GM23338 (cell line): ENCODE data around the gene TCF12. TPM values are rescaled to one million over a fixed set of nuclear protein-coding genes. Genes with fewer than 3 reads are reported as not detected.

Experiments
- ATAC-seq: fragments of 200-7000 bp; cut with Tn5 transposase; 3 replicates; pipeline ENCODE4 v1.9.1; 2020
- DNase-seq: peaks from one replicate; pipeline ENCODE4 v3.0.0-alpha.2; 2015; ENCODE audit warnings: low spot score
- H2AFZ ChIP-seq: fragments of 200-600 bp; sonication (generic); 2 replicates; pipeline ENCODE4 v1.8.0; 2016; ENCODE audit warnings: antibody characterized with exemption, mild to moderate bottlenecking, moderate library complexity
- H3F3A ChIP-seq: fragments of 200-600 bp; sonication (generic); replicated peaks from 2 replicates; pipeline ENCODE4 v1.8.0; 2017; ENCODE audit warnings: antibody characterized with exemption, mixed run types, low read depth
- H3K27ac ChIP-seq: fragments of 200-600 bp; sonication (generic); 2 replicates; pipeline ENCODE4 v1.6.1; 2016; ENCODE audit warnings: low read depth
- H3K27me3 ChIP-seq: fragments of 200-600 bp; sonication (generic); 2 replicates; pipeline ENCODE4 v1.8.0; 2016; ENCODE audit warnings: mild to moderate bottlenecking, mixed run types, moderate library complexity; ENCODE audit not compliant: insufficient read depth
- H3K36me3 ChIP-seq: fragments of 200-600 bp; sonication (generic); 2 replicates; pipeline ENCODE4 v1.8.0; 2016; ENCODE audit warnings: mild to moderate bottlenecking; ENCODE audit not compliant: insufficient read depth
- H3K4me1 ChIP-seq: fragments of 200-600 bp; sonication (generic); 2 replicates; pipeline ENCODE4 v1.8.0; 2016; ENCODE audit warnings: mild to moderate bottlenecking, moderate library complexity; ENCODE audit not compliant: insufficient read depth
- H3K4me2 ChIP-seq: fragments of 200-600 bp; sonication (generic); 2 replicates; pipeline ENCODE4 v1.7.1; 2017; ENCODE audit warnings: mixed run types
- H3K4me3 ChIP-seq: fragments of 200-600 bp; sonication (generic); 2 replicates; pipeline ENCODE4 v1.6.1; 2016; ENCODE audit warnings: mixed run types
- H3K79me2 ChIP-seq: fragments of 200-600 bp; sonication (generic); replicated peaks from 2 replicates; pipeline ENCODE4 v1.8.0; 2017; ENCODE audit warnings: mild to moderate bottlenecking; ENCODE audit not compliant: insufficient read depth
- H3K9me2 ChIP-seq: fragments of 200-600 bp; sonication (generic); 2 replicates; pipeline ENCODE4 v1.8.0; 2017; ENCODE audit not compliant: insufficient read depth
- H4K20me1 ChIP-seq: fragments of 200-600 bp; sonication (generic); replicated peaks from 2 replicates; pipeline ENCODE4 v1.8.0; 2017; ENCODE audit warnings: mild to moderate bottlenecking; ENCODE audit not compliant: insufficient read depth
- H3K27ac Mint-ChIP-seq: 2 replicates; pipeline ENCODE4 v1.8.0; 2020; ENCODE audit warnings: inconsistent platforms, mild to moderate bottlenecking, moderate library complexity, mixed read lengths
- H3K27me3 Mint-ChIP-seq: 3 replicates; pipeline ENCODE4 v1.8.0; 2022; ENCODE audit warnings: low read depth, mild to moderate bottlenecking, moderate library complexity, mixed read lengths, inconsistent platforms; ENCODE audit not compliant: insufficient read depth, poor library complexity
- H3K36me3 Mint-ChIP-seq: 3 replicates; pipeline ENCODE4 v1.8.0; 2021; ENCODE audit warnings: low read depth, mild to moderate bottlenecking, inconsistent platforms, moderate library complexity, mixed read lengths
- H3K4me1 Mint-ChIP-seq: 3 replicates; pipeline ENCODE4 v1.8.0; 2020; ENCODE audit warnings: mild to moderate bottlenecking, inconsistent platforms, mixed read lengths
- H3K4me3 Mint-ChIP-seq: 3 replicates; pipeline ENCODE4 v1.8.0; 2021; ENCODE audit warnings: moderate library complexity, mild to moderate bottlenecking, inconsistent platforms, mixed read lengths
- H3K9me3 Mint-ChIP-seq: 3 replicates; pipeline ENCODE4 v1.8.0; 2020; ENCODE audit warnings: moderate library complexity, mild to moderate bottlenecking, inconsistent platforms, mixed read lengths
- CREB1 ChIP-seq: fragments of 250-450 bp; sonication (Bioruptor Pico); IDR thresholded peaks from 2 replicates; pipeline ENCODE4 v1.5.0; 2020; ENCODE audit warnings: low read depth, mild to moderate bottlenecking, moderate library complexity
- CTCF ChIP-seq, 2 experiments: fragments of 200-600 bp in 1 of 2; sonication (generic) in 1 of 2; conservative IDR thresholded peaks; 2 replicates each; pipeline versions ENCODE4 v1.5.1 to v1.6.1; 2016 to 2017; ENCODE audit warnings: antibody characterized with exemption in 2 of 2, low read depth in 2 of 2, mild to moderate bottlenecking in 2 of 2, moderate library complexity in 1 of 2
- ETS1 ChIP-seq: IDR thresholded peaks from 2 replicates; pipeline ENCODE4 v1.6.1; 2016; ENCODE audit warnings: antibody characterized with exemption
- EZH2 ChIP-seq: fragments of 200-600 bp; sonication (generic); IDR thresholded peaks from one replicate; pipeline ENCODE4 v1.8.0; 2017; ENCODE audit warnings: antibody characterized with exemption, mild to moderate bottlenecking, low read depth; ENCODE audit not compliant: unreplicated experiment
- EZH2phosphoT487 ChIP-seq: fragments of 200-600 bp; sonication (generic); IDR thresholded peaks from one replicate; pipeline ENCODE4 v1.8.1; 2018; ENCODE audit warnings: antibody characterized with exemption; ENCODE audit not compliant: unreplicated experiment
- JUNB ChIP-seq: IDR thresholded peaks from one replicate; pipeline ENCODE4 v1.6.1; 2016; ENCODE audit warnings: antibody characterized with exemption; ENCODE audit not compliant: unreplicated experiment
- NANOG ChIP-seq: IDR thresholded peaks from 2 replicates; pipeline ENCODE4 v1.6.1; 2016; ENCODE audit warnings: antibody characterized with exemption, borderline replicate concordance
- POLR2AphosphoS5 ChIP-seq: IDR thresholded peaks from 2 replicates; pipeline ENCODE4 v1.6.1; 2016; ENCODE audit warnings: antibody characterized with exemption, low read depth
- STAT1 ChIP-seq: IDR thresholded peaks from one replicate; pipeline ENCODE4 v1.6.1; 2016; ENCODE audit warnings: antibody characterized with exemption; ENCODE audit not compliant: unreplicated experiment
- ZNF331 ChIP-seq: fragments of 250-450 bp; sonication (Bioruptor Pico); IDR thresholded peaks from 2 replicates; pipeline ENCODE4 v1.5.0; 2020; ENCODE audit warnings: low read depth, mild to moderate bottlenecking, moderate library complexity
- polyA plus RNA-seq: library from polyadenylated mRNA; unstranded; fragments of >200 nt; fragmentation: Nextera tagmentation; extraction: Ambion mirVana; gene quantifications from 2 replicates; pipeline ENCODE4 v1.2.1, GENCODE V29; 2016
- total RNA-seq: library from RNA; depleted of rRNA; stranded (reverse); fragments of >200 nt; shearing (Covaris generic); gene quantifications from 2 replicates; pipeline ENCODE4 v1.2.3, GENCODE V29; 2014
- TF ChIP-seq, protein P1 (sequence below): fragments of 250-450 bp; sonication (Bioruptor Pico); IDR thresholded peaks from 2 replicates; pipeline ENCODE4 v1.5.0; 2020; ENCODE audit warnings: mild to moderate bottlenecking, moderate library complexity

TCF12 gene
- total and polyA plus RNA-seq, 2 experiments from 2014 or later: 27.6 to 104 TPM

- Histone ChIP-seq H3K27ac (no peak overlapping the region), H4K20me1 (no peaks in the 10 kb centered on the region; the same call in 1 of the 2 replicates), H3K4me1 (peaks cover 5% of the 10 kb centered on the region), H3K9me2 (no peaks in the 10 kb centered on the region), H3K27me3 (no peaks in the 10 kb centered on the region), H3K4me3 (no peak overlapping the region), H3K4me2 (no peak overlapping the region), H3K79me2 (peaks cover 5% of the 10 kb centered on the region; the same call in 1 of the 2 replicates), H2AFZ (no peak overlapping the region), H3K36me3 (no peaks in the 10 kb centered on the region), H3F3A (no peaks in the 10 kb centered on the region)
- H3K4me1 Mint-ChIP-seq: peaks cover 20% of the 10 kb centered on the region
- peaks cover 27% of the 10 kb centered on the region for H3K36me3 Mint-ChIP-seq
- ATAC-seq (no peak), DNase-seq (no peak)
- peaks cover 4% of the 10 kb centered on the region for H3K27me3 Mint-ChIP-seq
- no peak overlapping the region for H3K27ac Mint-ChIP-seq
- peaks cover 23% of the 10 kb centered on the region for H3K9me3 Mint-ChIP-seq
- no peak for TF ChIP-seq NANOG
- no peak for TF ChIP-seq CREB1
- TF ChIP-seq EZH2phosphoT487: no peak
- TF ChIP-seq CTCF (conservative IDR thresholded peaks at IDR 0.05; ENCODE audit: low read depth in 2 of 2): no peak
- TF ChIP-seq POLR2AphosphoS5: no peak
- no peak for TF ChIP-seq STAT1
- no peak for TF ChIP-seq ZNF331
- no peak for TF ChIP-seq ETS1
- no peak overlapping the region for H3K4me3 Mint-ChIP-seq
Observed at GRCh38 chr15:57147621-57148020, 229.2 kb downstream of the TCF12 start.

GRCh38 chr15:57148262-57148661, 229.8 kb downstream of the TCF12 start:
- H3K36me3 ChIP-seq: no peaks in the 10 kb centered on the region
- Mint-ChIP-seq H3K9me3 (peaks cover 25% of the 10 kb centered on the region), H3K27me3 (peaks cover 4% of the 10 kb centered on the region), H3K4me3 (no peak overlapping the region), H3K27ac (no peak overlapping the region), H3K4me1 (peaks cover 18% of the 10 kb centered on the region), H3K36me3 (peaks cover 33% of the 10 kb centered on the region)
- no peaks in the 10 kb centered on the region for H3F3A ChIP-seq
- H3K4me1 ChIP-seq: peaks cover 5% of the 10 kb centered on the region
- no peak overlapping the region for H3K4me3 ChIP-seq
- no peaks in the 10 kb centered on the region for H3K27me3 ChIP-seq
- H4K20me1 ChIP-seq: no peaks in the 10 kb centered on the region; the same call in 1 of the 2 replicates
- H3K4me2 ChIP-seq: no peak overlapping the region
- no peaks in the 10 kb centered on the region for H3K9me2 ChIP-seq
- ATAC-seq: no peak
- no peak overlapping the region for H3K27ac ChIP-seq
- DNase-seq: no peak
- peaks cover 5% of the 10 kb centered on the region; the same call in 1 of the 2 replicates for H3K79me2 ChIP-seq
- no peak overlapping the region for H2AFZ ChIP-seq
- TF ChIP-seq CREB1 (no peak), CTCF (conservative IDR thresholded peaks at IDR 0.05; ENCODE audit: low read depth in 2 of 2) (no peak), POLR2AphosphoS5 (no peak), STAT1 (no peak), ZNF331 (no peak), JUNB (no peak), EZH2 (no peak)
- TF ChIP-seq, protein P1, sequence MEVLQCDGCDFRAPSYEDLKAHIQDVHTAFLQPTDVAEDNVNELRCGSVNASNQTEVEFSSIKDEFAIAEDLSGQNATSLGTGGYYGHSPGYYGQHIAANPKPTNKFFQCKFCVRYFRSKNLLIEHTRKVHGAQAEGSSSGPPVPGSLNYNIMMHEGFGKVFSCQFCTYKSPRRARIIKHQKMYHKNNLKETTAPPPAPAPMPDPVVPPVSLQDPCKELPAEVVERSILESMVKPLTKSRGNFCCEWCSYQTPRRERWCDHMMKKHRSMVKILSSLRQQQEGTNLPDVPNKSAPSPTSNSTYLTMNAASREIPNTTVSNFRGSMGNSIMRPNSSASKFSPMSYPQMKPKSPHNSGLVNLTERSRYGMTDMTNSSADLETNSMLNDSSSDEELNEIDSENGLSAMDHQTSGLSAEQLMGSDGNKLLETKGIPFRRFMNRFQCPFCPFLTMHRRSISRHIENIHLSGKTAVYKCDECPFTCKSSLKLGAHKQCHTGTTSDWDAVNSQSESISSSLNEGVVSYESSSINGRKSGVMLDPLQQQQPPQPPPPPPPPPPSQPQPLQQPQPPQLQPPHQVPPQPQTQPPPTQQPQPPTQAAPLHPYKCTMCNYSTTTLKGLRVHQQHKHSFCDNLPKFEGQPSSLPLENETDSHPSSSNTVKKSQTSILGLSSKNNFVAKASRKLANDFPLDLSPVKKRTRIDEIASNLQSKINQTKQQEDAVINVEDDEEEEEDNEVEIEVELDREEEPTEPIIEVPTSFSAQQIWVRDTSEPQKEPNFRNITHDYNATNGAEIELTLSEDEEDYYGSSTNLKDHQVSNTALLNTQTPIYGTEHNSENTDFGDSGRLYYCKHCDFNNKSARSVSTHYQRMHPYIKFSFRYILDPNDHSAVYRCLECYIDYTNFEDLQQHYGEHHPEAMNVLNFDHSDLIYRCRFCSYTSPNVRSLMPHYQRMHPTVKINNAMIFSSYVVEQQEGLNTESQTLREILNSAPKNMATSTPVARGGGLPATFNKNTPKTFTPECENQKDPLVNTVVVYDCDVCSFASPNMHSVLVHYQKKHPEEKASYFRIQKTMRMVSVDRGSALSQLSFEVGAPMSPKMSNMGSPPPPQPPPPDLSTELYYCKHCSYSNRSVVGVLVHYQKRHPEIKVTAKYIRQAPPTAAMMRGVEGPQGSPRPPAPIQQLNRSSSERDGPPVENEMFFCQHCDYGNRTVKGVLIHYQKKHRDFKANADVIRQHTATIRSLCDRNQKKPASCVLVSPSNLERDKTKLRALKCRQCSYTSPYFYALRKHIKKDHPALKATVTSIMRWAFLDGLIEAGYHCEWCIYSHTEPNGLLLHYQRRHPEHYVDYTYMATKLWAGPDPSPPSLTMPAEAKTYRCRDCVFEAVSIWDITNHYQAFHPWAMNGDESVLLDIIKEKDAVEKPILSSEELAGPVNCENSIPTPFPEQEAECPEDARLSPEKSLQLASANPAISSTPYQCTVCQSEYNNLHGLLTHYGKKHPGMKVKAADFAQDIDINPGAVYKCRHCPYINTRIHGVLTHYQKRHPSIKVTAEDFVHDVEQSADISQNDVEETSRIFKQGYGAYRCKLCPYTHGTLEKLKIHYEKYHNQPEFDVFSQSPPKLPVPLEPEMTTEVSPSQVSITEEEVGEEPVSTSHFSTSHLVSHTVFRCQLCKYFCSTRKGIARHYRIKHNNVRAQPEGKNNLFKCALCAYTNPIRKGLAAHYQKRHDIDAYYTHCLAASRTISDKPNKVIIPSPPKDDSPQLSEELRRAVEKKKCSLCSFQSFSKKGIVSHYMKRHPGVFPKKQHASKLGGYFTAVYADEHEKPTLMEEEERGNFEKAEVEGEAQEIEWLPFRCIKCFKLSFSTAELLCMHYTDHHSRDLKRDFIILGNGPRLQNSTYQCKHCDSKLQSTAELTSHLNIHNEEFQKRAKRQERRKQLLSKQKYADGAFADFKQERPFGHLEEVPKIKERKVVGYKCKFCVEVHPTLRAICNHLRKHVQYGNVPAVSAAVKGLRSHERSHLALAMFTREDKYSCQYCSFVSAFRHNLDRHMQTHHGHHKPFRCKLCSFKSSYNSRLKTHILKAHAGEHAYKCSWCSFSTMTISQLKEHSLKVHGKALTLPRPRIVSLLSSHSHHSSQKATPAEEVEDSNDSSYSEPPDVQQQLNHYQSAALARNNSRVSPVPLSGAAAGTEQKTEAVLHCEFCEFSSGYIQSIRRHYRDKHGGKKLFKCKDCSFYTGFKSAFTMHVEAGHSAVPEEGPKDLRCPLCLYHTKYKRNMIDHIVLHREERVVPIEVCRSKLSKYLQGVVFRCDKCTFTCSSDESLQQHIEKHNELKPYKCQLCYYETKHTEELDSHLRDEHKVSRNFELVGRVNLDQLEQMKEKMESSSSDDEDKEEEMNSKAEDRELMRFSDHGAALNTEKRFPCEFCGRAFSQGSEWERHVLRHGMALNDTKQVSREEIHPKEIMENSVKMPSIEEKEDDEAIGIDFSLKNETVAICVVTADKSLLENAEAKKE (CRISPR knock-in tag): no peak
